CD4-positive, alpha-beta T cell treated with Interleukin-15 for 1 hour (primary cell): ENCODE results near the gene NEDD9.

Experiments
- DNase-seq: peaks from one replicate; pipeline ENCODE4 v3.0.0-alpha.2; 2020

Gene NEDD9

GRCh38 chr6:11232193-11232769 is at the start of gene NEDD9:
Gene NEDD9 (minus strand): TSS chr6:11232668. CDS start chr6:11232515, 153 bp downstream.
- peak; percentile 95 for DNase-seq

GRCh38 chr6:11282245-11282644 is 49.8 kb upstream of the NEDD9 start:
- DNase-seq, result no peak

GRCh38 chr6:11280394-11280793 is 47.9 kb upstream of the NEDD9 start:
- DNase-seq, result no peak

- DNase-seq, result no peak
Observed at GRCh38 chr6:11279284-11279689, 46.8 kb upstream of the NEDD9 start.

GRCh38 chr6:11278207-11278559 is 45.7 kb upstream of the NEDD9 start:
- no peak for DNase-seq

- DNase-seq, result no peak
Observed at GRCh38 chr6:11277275-11278206, 45.1 kb upstream of the NEDD9 start.

- DNase-seq, result no peak
Observed at GRCh38 chr6:11276911-11277274, 44.4 kb upstream of the NEDD9 start.

GRCh38 chr6:11276228-11276627 is 43.8 kb upstream of the NEDD9 start:
- DNase-seq, result no peak

- DNase-seq, result no peak
Observed at GRCh38 chr6:11275598-11275997, 43.1 kb upstream of the NEDD9 start.

- no peak for DNase-seq
Observed at GRCh38 chr6:11273406-11274065, 41.1 kb upstream of the NEDD9 start.

- DNase-seq, result no peak
Observed at GRCh38 chr6:11272491-11273192, 40.2 kb upstream of the NEDD9 start.

GRCh38 chr6:11271228-11272020 is 39.0 kb upstream of the NEDD9 start:
- DNase-seq, result no peak

GRCh38 chr6:11270030-11271027 is 37.9 kb upstream of the NEDD9 start:
- no peak for DNase-seq

GRCh38 chr6:11268978-11269377 is 36.5 kb upstream of the NEDD9 start:
- DNase-seq, result no peak

- no peak for DNase-seq
Observed at GRCh38 chr6:11266926-11267325, 34.5 kb upstream of the NEDD9 start.

- DNase-seq, result no peak
Observed at GRCh38 chr6:11265932-11266331, 33.5 kb upstream of the NEDD9 start.

GRCh38 chr6:11264100-11264499 is 31.6 kb upstream of the NEDD9 start:
- no peak for DNase-seq

- DNase-seq, result no peak
Observed at GRCh38 chr6:11263291-11263775, 30.9 kb upstream of the NEDD9 start.

GRCh38 chr6:11262242-11262641 is 29.8 kb upstream of the NEDD9 start:
- DNase-seq, result no peak

- DNase-seq, result no peak
Observed at GRCh38 chr6:11260249-11261038, 28.0 kb upstream of the NEDD9 start.
